ENCODE results near the gene LCLAT1.
A peak's percentile ranks its signal among the peaks of the same experiment; 100 is the strongest.
"Not testable (repeated sequence)": the region's sequence is repeated elsewhere in the genome, so short reads cannot be mapped to it uniquely, and the experiment has no call there.

LCLAT1 gene

DNA sequence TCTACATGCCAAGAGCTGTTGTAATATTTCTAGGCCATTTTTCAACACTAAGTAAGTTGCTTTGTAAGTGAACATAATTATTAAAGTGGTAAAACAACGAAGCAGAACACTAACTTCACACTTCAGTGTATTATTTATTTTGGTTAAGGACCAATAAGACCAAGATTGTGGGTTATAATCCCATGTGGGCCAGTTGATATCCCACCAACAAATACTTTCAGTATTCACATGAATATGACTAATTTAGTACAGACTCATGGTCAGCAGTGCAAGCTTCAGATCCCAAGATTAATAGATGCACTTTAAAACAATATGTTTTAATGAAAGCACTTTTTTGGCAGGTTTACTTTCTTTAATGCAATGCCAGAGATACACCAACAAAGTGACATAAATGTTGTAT, 154.3 kb downstream of the LCLAT1 start:
- no peak for DNase-seq (ENCODE audit: low spot score)

DNA sequence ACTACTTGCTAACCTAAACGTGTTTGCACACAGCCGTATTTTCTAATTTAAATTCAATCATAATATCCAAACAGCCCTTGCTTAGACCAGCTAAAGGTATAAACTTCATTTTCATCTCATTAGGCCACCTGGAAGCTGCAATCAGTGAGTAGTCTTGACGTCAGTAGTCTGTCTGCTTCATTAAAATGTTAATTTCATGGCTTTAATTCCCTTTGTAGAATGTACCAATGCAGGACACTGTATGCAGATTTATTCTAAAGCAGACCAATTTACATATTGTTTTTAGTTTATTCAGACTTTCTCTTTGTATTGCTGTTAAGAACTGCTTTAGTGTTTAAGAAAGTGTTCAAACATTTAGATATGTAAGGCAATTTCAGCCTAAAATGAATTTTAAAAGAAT, 158.2 kb downstream of the LCLAT1 start:
- no peak for DNase-seq (ENCODE audit: low spot score)

DNA sequence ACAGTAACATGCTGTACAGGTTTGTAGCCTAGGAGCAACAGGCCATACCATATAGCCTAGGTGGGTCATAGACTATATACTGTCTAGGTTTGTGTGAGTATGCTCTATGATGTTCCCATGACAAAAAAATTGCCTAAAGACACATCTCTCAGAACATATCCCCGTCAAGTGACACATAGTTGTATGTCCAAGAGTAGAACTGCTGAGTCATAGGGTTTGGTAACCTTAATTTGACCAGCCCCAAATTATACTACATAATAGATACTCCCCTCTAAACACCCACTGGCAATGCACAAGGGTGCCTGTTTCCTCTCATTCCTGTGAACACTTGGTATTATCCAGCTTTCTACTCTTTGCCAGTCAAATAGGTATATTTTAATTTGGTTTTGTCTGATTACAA, 161.6 kb downstream of the LCLAT1 start:
- DNase-seq (ENCODE audit: low spot score), result no peak

DNA sequence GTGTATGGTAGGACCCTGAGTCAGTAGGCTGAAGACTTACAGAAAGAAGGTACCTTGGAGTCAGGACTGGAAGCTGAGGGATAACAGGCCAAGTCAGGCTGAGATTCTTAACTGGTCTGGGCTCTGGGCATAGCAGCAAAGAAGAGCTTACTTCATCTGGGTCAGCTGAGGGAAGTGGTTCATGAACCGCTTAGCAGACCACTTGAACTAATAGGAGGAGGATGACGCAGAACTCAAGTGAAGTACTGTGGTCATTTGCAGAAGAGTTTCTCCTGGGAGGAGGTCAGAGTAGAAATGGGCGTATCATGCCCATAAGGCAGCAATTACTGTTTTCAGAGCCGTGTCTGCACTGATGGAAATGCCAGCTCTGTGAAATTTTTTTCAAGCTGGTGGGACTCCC, 164.5 kb downstream of the LCLAT1 start:
- peak; percentile 73 for DNase-seq (ENCODE audit: low spot score)

DNA sequence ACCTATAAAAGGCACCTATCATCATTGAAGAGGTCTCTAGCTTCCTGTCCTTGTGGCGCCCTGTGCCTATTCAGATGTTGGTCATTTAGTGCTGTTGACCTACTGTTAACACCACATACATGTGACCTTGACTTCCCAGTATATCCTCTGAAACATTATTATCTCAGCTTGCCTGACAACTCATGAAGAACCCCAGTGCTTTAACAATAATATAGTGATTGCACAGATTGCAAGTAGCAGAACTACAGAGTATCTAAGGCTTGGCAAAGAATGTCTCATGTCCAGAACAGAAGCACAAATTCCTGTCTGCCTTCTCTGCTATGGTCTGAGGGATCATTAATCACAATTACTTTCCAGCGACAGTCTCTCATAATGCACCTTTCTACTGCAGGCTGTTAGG, 165.3 kb downstream of the LCLAT1 start:
- DNase-seq (ENCODE audit: low spot score), result no peak

DNA sequence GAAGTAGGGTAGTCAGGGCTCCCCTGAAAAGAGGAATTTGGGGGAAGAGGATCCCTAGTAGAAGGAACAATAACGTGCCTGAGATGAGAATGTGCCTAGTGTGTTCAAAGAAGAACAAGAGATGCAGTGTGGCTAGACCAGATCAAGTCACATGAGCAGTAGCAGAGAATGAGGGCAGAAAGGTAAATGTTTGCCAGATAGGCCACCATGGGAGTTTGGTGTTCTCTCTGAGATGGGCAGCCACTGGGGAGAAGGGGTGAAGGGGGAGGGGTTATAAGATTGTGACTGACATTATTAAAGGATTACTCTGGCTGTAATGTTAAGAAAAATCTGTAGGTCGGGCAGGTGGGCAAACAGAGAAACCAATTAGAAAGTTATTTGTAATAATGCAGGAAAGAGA, 166.0 kb downstream of the LCLAT1 start:
- DNase-seq (ENCODE audit: low spot score), result no peak

DNA sequence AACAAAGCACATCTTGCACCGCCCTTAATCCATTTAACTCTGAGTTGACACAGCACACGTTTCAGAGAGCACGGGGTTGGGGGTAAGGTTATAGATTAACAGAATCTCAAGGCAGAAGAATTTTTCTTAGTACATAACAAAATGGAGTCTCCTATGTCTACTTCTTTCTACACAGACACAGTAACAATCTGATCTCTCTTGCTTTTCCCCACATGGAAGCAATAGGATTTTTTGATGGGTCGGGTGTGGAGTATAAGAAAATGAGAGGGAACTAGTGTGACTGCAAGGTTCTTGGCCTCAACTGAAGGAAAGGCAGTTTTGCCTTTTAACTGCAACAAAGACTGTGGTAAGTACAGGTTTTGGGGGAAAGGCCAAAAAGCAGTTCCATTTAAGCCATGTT, 167.2 kb downstream of the LCLAT1 start:
- DNase-seq (ENCODE audit: low spot score), result not testable (repeated sequence)

DNA sequence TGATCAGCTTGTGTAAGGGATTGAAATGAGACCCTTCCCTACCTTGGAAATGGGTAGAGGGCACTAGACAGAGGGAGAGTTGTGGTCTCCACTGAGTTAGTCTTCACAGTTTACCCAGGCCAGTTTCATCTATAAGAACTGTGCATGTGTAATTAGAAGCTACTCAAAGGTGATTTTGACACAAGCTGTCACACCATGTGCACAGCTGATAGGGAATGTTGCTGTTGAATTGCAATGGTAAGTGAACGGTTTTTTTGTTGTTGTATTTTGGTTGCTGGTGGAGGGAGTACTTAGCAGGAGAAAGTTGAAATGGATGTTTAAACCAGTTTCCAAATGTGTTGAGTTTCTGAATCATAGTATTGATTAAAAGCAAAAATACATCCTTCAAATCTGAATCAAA, 168.9 kb downstream of the LCLAT1 start:
- DNase-seq (ENCODE audit: low spot score), result no peak

DNA sequence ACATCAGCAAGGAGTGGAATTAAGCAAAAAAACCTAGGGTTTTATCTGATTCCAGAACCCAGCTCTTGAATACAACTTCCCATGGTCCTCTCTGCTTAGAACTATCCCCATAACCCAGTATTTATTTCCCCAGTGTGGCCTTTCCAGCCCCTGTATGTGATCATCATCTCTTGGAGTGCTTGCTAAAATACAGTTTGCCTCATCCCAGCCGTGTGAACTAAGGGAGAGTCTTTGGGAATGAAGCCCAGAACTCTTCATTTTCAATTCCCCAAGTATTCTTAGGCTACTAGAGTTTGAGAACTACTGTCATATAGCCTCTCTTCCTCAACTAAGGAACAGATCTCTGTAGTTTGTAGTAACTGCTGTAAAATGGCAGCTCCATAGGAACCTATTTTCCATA, 173.1 kb downstream of the LCLAT1 start:
- no peak for DNase-seq (ENCODE audit: low spot score)

DNA sequence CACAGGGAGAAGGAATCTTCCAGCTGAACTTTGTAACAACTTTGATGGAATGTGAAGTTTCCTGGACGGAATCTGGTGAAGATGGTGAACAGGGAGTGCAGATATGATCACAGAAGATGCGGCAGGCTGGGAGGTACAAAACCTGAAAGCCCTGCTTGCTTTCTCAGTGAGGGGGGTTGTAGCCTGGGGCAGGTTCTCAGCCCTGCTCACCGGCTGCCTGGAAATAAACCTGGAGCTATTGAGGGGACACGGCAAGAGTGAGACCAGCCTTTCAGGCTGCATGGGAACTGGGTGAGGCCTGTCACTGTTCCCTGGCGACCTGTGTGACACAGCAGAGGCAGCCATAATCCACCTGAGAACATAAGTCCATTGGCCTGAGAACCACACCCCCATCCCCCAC, 174.8 kb downstream of the LCLAT1 start:
- DNase-seq (ENCODE audit: low spot score), result no peak

DNA sequence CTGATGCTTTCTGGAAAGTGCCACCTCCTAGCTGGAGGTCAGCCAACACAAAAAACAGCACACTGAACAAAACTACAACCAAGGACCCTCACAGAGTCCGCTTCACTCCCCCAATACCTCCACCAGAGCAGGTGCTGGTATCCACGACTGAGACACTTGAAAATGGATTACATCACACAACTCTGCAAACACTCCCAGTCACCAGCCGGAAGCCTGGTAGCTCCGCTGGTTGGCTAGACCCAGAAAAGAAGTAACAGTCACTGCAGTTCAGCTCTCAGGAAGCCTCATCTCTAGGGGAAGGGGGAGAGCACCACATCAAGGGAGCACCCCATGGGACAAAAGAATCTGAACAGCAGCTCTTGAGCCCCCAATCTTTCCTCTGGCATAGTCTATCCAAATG, 175.4 kb downstream of the LCLAT1 start:
- no peak for DNase-seq (ENCODE audit: low spot score)

DNA sequence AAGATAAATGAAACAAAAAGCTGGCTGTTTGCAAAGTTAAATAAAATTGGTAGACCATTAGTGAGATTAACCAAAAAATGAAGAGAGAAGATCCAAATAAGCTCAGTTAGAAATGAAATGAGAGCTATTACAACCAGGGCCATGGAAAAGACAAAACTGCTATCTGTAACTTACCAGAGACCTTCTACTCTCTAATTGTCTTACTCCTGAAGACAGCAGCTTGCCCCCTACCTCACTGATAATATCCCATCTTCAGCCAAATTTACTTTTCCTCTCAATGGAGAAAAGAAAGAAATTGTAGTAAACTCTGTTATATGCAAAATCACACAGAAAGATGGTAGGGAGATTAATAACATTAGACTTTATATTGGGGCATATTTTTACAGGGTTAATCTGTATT, 178.2 kb downstream of the LCLAT1 start:
- DNase-seq (ENCODE audit: low spot score), result no peak

DNA sequence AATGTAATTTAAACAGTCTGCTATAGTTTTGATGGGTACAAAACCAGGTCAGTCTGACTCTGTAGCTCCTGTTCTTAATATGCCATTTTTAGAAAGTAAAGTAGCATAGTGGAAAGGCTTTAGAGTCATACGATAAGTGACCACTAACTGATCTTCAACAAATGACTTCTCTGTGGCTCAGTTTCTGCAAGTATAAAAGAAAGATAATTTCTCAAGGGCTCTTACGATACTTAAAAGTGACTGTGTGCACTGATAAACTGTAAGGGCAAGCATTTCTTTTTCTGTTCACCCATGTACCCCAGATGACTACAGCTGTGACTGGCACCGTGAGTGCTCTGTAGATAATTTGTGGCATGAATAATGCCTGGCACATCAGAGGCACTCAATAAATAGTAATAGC, 178.7 kb downstream of the LCLAT1 start:
- DNase-seq (ENCODE audit: low spot score), result no peak

DNA sequence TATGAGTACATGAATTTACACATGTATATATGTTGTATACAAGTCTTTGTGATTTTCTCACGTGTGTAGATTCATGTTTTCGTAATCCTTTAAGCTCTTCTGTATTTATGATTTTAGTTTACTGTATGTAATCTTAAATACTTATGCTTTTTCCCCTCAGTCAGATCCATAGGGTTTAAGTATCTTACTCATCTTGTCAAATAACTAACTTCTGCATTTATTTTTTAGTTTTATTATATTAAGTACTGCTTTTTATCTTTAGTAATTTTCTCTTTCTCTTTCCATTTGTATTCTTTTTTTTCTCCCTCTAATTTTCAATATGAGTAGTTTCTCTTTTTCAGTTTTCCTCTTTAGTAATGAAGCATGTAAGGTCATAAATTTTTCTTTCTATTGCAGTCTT, 179.4 kb downstream of the LCLAT1 start:
- no peak for DNase-seq (ENCODE audit: low spot score)

DNA sequence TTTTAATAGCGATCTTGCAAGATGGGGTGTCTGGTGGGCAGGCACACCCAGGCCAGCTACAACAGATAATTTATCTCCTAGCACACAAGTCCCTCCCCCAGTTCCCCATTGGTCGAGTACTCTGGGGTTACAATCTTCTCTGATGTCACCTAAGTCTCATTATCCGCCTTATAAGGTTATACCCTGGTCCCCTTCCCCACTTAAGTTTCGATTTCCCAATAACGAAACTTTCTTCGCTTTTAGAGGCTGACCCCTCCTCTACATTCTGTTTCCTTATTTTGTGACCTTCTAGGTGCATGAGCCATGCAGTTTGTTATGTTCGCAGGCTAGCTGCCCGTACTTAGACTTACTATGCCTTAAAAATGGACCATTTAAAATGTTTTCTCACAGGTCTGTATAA, 180.1 kb downstream of the LCLAT1 start:
- DNase-seq (ENCODE audit: low spot score), result no peak

DNA sequence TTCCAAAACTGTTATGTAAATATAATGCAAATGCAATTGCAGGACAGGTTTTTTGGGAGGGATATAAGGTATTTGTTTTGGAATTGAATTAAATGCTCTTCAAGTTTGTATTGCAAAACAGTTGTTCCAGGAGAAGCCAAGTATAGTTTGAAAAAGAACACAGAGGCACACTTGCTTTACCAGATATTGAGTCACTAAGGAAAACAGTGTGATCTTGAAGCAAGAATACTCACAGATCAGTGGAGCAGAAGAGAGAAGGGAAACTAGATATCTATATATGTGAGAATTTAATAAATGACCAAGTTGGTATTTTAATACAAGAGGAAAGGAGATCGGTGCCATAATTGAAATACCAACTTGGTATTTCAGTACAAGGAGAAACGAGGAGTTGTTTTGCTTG, 181.3 kb downstream of the LCLAT1 start:
- DNase-seq (ENCODE audit: low spot score), result no peak

DNA sequence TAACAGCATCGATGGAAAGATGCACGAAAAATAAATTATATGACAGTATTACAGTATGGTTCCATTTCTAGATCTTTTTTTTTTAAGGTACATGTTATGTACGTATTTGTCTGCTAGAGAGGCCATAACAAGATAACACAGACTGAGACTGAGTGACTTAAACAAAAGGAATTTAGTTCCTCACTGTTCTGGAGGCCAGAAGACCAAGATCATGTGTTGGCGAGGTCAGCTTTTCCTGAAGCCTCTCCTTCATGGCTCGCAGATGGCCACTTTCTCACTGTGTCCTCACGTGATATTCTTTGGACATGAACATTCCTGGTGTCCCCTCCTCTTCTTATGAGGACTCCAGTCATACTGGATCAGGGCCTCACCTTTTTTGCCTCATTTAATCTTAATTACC, 182.8 kb downstream of the LCLAT1 start:
- DNase-seq (ENCODE audit: low spot score), result peak; percentile 24

DNA sequence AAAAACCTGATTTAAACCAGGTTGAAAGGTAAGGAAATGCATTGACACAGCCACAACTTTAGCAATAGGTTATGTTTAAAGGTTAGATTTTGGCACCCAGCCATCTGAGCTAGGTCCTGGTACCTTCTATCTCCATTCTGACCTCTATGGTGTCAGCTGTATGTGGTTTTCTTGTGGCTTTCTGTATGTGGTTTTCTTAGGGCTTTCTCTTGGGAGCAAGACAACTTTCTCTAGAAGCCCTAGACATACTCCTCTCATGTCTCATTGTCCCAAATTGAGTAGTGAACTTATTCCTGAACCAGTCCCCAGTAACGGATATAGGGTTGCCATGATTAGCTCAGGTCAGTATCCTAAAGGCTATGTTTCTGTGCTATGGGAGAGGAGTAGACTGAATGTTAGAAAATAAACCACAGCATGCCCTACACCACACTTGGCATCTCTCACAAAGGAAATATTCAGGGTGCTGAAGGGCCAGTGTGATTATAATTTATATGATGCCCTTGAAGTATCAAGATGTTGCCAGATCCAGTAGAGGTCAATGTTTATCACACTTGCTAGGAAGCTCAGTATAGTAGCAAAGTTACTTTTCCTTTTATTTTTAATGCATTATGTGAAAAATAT, 184.1 kb downstream of the LCLAT1 start:
- DNase-seq (ENCODE audit: low spot score), result peak; percentile 8

DNA sequence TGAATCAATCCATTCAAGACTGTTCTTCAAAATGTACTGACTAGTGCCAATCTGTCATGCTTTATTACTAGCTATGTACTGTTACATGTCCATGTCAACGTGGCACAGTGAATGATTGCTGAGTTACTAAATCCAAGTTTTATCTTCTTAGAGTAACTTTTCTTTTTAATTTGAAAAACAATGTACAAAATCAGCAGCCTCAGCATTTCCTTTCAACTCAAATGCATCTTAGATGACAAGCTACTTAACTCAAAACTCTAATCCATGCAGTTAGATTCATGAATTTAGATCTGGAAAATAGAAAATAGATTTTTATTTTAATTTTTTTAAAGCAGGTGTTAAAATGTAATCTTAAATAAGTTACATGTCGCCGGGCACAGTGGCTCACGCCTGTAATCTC, 186.0 kb downstream of the LCLAT1 start:
- no peak for DNase-seq (ENCODE audit: low spot score)

DNA sequence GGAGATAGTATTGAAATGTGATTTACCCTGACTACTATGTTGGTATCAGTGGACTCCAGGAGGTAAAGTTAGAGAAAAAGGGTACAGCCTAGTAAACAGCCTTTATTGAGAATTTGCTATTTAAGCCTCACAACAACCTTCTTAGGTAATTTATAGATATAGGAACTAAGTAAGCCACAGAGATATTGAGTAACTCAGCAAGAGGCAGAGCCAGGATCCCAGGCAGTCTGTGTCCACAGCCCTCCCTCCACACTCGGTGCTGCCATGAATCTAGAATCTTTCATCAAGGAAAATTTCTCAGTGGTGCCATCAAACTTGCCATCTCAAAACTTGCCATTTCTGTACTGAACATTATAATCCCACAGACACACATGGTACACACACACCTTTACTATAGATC, 189.3 kb downstream of the LCLAT1 start:
- DNase-seq (ENCODE audit: low spot score), result no peak

DNA sequence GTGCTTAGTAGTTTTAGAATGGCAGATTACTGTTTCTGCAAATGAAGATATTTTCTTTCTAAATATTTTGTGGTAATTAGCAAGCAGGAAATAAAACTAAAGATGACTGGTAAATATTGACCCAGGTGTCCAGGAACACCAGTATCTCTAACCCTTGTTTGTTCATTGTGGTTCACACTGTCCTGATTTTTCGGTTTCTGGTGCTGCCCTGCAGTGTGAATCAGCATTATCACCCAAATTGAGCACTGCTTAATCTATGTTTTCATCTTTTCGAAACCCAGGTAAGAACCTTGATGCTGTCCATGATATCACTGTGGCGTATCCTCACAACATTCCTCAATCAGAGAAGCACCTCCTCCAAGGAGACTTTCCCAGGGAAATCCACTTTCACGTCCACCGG, 192.8 kb downstream of the LCLAT1 start:
- no peak for DNase-seq (ENCODE audit: low spot score)

DNA sequence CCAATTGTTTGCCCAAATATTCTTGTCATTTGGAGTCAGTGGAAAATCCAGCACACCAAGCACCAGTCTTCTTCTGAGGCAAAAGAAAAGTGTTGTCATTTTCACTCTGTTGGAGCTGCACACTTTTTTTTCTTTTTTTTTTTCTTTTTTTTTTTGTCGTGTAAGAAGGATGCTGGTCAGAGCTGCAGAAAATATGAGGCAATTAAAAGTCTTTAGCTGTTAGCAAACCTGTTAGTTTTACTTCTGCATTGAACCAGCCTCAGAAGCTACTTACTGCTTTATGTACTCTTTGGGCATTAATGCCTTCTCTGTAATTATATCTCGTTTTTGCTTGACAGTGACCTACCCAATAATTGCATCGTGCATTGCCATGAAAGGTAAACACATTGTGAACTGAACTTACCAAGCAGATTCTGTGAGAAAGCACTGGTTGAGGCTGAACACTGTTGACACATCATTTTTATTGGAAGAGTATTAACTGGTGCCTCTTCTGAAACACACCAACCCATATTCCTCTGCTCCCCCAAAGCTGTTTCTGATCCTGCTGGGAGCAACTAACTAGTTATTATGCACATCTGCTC, 194.8 kb downstream of the LCLAT1 start:
- DNase-seq (ENCODE audit: low spot score), result no peak

DNA sequence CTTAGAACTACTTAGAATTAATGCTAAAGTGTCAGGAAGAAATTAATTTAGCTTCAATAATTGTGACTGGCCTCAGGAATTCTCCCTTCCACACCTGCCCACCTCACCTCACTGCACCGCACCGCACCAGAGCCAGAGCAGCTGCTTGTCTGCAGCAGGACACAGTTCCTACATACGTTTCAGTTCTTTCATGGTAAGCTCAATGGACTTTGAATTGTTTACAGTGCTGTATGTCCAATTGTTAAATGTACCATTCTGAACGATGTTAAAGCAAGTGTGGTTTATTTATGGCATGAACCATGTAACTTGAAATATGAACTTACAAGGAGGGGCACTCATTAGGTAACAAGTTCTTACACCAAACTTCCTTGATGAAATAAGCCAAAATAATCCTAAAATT, 196.0 kb downstream of the LCLAT1 start:
- DNase-seq (ENCODE audit: low spot score), result not testable (repeated sequence)

DNA sequence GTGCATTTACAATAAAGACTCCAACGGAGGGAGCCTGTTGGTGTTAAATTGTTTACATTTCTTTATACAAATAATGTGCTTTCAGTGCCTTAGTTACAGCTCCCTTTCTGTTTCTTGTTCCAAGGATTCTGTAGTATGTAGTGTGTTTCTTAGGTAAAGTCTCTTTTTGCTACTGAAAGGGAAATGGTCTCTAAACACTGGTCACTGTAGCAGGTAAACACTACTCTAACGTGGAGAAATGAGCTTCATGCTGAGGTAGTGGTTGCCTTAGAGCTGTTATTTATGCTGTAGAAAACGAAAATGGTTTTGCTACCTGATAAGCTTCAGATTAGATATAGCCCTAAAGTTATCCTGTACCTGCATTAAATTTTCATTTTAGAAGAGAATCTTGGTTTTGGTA, 196.6 kb downstream of the LCLAT1 start:
- no peak for DNase-seq (ENCODE audit: low spot score)
